Ammon's horn (tissue), 1 donor: Measurements from ENCODE around the gene LHX4.

Experiments
- DNase-seq: peaks from one replicate; pipeline ENCODE4 v3.0.0-alpha.2; 2016; ENCODE audit warnings: low spot score

The LHX4 gene

GRCh38 chr1:180309338-180309737 is 79.3 kb downstream of the LHX4 start:
- DNase-seq = no peak

- no peak for DNase-seq
Measured at GRCh38 chr1:180310095-180310494, 80.0 kb downstream of the LHX4 start.

GRCh38 chr1:180311011-180311730 is 81.1 kb downstream of the LHX4 start:
- DNase-seq = no peak

GRCh38 chr1:180312926-180313325 is 82.9 kb downstream of the LHX4 start:
- DNase-seq = no peak

GRCh38 chr1:180327089-180327488 is 97.0 kb downstream of the LHX4 start:
- DNase-seq = no peak
